Erythroblast (primary cell): ENCODE measurements around the gene HSPA8.

ENCODE experiments used
- GATA1 ChIP-seq: IDR thresholded peaks from 2 replicates; pipeline ENCODE4 v1.6.1; 2011; ENCODE audit warnings: low read depth, mild to moderate bottlenecking, control low read depth, low read length, moderate library complexity
- POLR2A ChIP-seq: IDR thresholded peaks from 2 replicates; pipeline ENCODE4 v1.6.1; 2011; ENCODE audit warnings: mild to moderate bottlenecking, low read length

- TF ChIP-seq POLR2A, result peak; percentile 37
- no peak for TF ChIP-seq GATA1
Observed at GRCh38 chr11:123054301-123055065, 7.5 kb downstream of the HSPA8 start.
